Karpas-422 (cell line): ENCODE measurements around the gene OBP2A. TPM values are rescaled to one million over a fixed set of nuclear protein-coding genes. Genes with fewer than 3 reads are reported as not detected.

ENCODE experiments used
- DNase-seq: peaks from one replicate; pipeline ENCODE4 v3.0.0-alpha.2; 2015
- H2AFZ ChIP-seq: fragments of 200-600 bp; sonication (generic); 2 replicates; pipeline ENCODE4 v1.6.1; 2014; ENCODE audit warnings: antibody characterized with exemption, low read length, mixed read lengths
- H3K27ac ChIP-seq: fragments of 200-600 bp; sonication (generic); 2 replicates; pipeline ENCODE4 v1.5.1; 2014; ENCODE audit warnings: mild to moderate bottlenecking, low read length, moderate library complexity
- H3K27me3 ChIP-seq: fragments of 200-600 bp; sonication (generic); 2 replicates; pipeline ENCODE4 v1.6.1; 2014; ENCODE audit warnings: low read length, mixed read lengths
- H3K36me3 ChIP-seq: fragments of 200-600 bp; sonication (generic); 2 replicates; pipeline ENCODE4 v1.6.1; 2014; ENCODE audit warnings: low read length, mixed read lengths; ENCODE audit not compliant: insufficient read depth
- H3K4me1 ChIP-seq: fragments of 200-600 bp; sonication (generic); 2 replicates; pipeline ENCODE4 v1.6.1; 2014; ENCODE audit warnings: mild to moderate bottlenecking, low read length, mixed read lengths
- H3K4me2 ChIP-seq: fragments of 200-600 bp; sonication (generic); 2 replicates; pipeline ENCODE4 v1.6.1; 2014; ENCODE audit warnings: low read length, low read depth, mild to moderate bottlenecking; ENCODE audit not compliant: poor library complexity, severe bottlenecking
- H3K4me3 ChIP-seq: fragments of 200-600 bp; sonication (generic); 2 replicates; pipeline ENCODE4 v1.5.1; 2014; ENCODE audit warnings: mild to moderate bottlenecking, antibody characterized with exemption, low read length, mixed read lengths
- H3K79me2 ChIP-seq: fragments of 200-600 bp; sonication (generic); 2 replicates; pipeline ENCODE4 v1.6.1; 2014; ENCODE audit warnings: mild to moderate bottlenecking, low read length, mixed read lengths
- H3K9ac ChIP-seq: fragments of 200-600 bp; sonication (generic); 2 replicates; pipeline ENCODE4 v1.6.0; 2014; ENCODE audit warnings: low read length
- H3K9me2 ChIP-seq: fragments of 200-600 bp; sonication (generic), shearing (Covaris generic); replicated peaks from 2 replicates; pipeline ENCODE4 v1.6.0; 2014; ENCODE audit warnings: mild to moderate bottlenecking, low read length, moderate library complexity; ENCODE audit not compliant: insufficient read depth
- H3K9me3 ChIP-seq: fragments of 300-700, 200-600 bp; sonication (generic); 2 replicates; pipeline ENCODE4 v1.6.1; 2014; ENCODE audit warnings: low read length, mixed read lengths
- H4K20me1 ChIP-seq: fragments of 200-600 bp; sonication (generic); 2 replicates; pipeline ENCODE4 v1.6.1; 2014; ENCODE audit warnings: mild to moderate bottlenecking, antibody characterized with exemption, low read length, low read depth; ENCODE audit not compliant: insufficient read depth
- total RNA-seq: library from RNA; depleted of rRNA; stranded (reverse); fragments of >200 nt; shearing (Covaris generic); gene quantifications from 2 replicates; pipeline ENCODE4 v1.2.3, GENCODE V29; 2014; ENCODE audit warnings: low replicate concordance

The OBP2A gene
- total RNA-seq, 1 experiment from 2014 or later = not detected

DNA sequence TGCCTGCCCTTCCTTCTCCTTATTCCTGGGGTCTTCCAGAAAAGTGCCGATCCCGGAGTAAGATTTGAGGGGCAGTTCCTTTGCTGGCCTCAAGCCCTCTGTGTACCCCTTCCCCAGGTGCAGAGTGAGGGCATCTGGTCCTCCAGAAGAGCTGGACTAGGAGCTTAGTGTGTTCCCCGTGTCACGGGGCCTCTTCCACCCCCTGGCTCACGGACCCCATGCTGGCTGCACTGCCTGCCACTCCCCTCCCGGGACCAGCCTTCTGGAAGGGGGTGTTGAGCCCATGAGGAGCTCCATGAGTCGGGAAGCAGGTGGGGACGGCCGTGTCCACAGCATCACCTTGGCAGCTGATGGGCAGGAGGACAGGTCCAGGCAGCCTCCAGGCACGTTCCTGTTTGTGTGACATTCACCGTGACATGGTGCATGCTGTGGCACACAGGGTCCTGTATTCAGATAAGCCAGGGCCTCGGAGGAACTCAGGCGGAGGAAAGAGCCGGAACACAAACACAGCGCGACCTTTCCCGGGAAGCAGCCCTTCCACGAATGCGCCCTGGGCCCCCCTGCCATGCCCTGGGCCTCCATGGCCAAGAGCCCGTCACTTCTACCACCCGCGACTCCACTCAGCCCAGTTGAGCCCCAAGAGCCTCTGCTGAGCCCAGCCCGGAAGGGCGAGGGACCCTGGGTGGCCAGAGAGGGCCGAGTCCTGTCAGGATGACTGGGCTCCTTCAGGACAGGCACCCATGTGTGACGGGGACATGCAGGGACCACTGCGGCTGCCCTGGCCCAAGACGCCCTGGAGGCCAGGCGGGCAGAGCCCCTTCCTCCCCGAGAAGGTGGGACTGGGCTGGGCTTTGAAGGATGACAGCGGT lies 30.6 kb upstream of the OBP2A start:
- H3K9me3 ChIP-seq = no peaks in the 10 kb centered on the region
- H3K27me3 ChIP-seq = no peaks in the 10 kb centered on the region
- H3K4me1 ChIP-seq = no peaks in the 10 kb centered on the region
- no peaks in the 10 kb centered on the region for H3K36me3 ChIP-seq
- no peak overlapping the region for H2AFZ ChIP-seq
- H3K9me2 ChIP-seq = no peaks in the 10 kb centered on the region
- no peaks in the 10 kb centered on the region for H3K79me2 ChIP-seq
- DNase-seq = no peak
- no peak overlapping the region for H3K4me2 ChIP-seq
- no peak overlapping the region for H3K4me3 ChIP-seq
- H4K20me1 ChIP-seq = no peaks in the 10 kb centered on the region; the same call in 1 of the 2 replicates
- no peak overlapping the region for H3K9ac ChIP-seq
- H3K27ac ChIP-seq = no peak overlapping the region

DNA sequence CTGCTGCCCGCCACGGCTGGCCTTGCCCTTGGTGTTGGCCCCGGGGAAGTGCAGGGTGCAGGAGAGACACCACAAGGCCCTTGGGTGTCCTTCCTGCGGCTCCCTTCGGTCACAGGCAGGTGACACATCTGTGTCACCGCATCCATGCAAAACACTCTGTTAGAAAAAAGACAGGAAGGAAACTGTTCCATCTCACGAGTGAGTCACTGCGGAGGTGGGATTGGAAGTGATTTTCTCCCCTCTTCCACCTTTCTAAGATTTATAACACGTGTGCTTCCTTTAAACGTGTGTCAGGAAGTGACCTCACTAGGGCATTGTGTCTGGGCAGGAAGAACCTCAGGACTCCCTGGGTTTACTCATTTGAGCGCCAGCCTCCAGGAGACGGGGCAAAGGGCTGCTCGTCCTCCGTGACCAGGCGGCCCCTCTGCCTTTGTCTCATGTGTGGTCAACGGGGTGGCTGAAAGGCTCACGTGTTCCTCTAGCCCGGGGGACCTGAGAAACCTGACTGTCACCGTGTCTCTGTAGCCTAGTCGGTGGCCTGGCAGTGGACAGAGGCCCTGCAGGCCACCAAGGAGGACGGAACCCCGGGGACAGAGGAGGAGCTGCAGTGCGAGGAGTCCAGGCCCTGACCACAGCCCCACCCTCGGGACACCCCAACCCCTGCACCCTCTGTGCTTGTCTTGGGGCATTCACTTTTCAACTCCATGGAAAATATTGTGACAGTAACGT lies 29.6 kb upstream of the OBP2A start:
- Histone ChIP-seq H3K4me3 (no peak overlapping the region), H4K20me1 (no peaks in the 10 kb centered on the region; the same call in 1 of the 2 replicates), H3K9me3 (no peaks in the 10 kb centered on the region), H3K9ac (no peak overlapping the region), H2AFZ (no peak overlapping the region), H3K27me3 (no peaks in the 10 kb centered on the region), H3K9me2 (no peaks in the 10 kb centered on the region), H3K4me1 (no peaks in the 10 kb centered on the region), H3K27ac (no peak overlapping the region), H3K79me2 (no peaks in the 10 kb centered on the region), H3K36me3 (no peaks in the 10 kb centered on the region), H3K4me2 (no peak overlapping the region)
- no peak for DNase-seq

DNA sequence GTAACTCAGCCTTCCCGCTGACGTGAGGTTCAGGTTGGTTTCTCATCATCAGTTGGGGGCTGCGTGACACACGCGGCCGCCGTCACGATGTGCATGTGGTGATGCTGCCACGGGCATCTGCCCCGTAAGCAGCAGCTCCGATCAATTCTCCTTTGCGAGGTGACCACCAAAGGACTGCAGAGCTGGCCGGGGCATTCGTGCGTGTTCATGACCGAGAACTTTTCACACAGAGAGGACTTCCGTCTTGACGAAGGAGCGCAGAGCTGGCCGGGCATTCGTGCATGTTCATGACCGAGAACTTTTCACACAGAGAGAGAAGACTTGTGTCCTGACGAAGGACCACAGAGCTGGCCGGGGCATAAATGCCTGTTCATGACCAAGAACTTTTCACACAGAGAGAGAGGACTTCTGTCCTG lies 28.5 kb upstream of the OBP2A start:
- DNase-seq = no peak
- Histone ChIP-seq H3K9me2 (no peaks in the 10 kb centered on the region), H3K36me3 (no peaks in the 10 kb centered on the region), H3K27ac (no peak overlapping the region), H3K27me3 (no peaks in the 10 kb centered on the region), H3K9ac (no peak overlapping the region), H3K4me2 (no peak overlapping the region), H3K79me2 (no peaks in the 10 kb centered on the region), H3K4me3 (no peak overlapping the region), H4K20me1 (no peaks in the 10 kb centered on the region; the same call in 1 of the 2 replicates), H2AFZ (no peak overlapping the region), H3K9me3 (no peaks in the 10 kb centered on the region), H3K4me1 (no peaks in the 10 kb centered on the region)

DNA sequence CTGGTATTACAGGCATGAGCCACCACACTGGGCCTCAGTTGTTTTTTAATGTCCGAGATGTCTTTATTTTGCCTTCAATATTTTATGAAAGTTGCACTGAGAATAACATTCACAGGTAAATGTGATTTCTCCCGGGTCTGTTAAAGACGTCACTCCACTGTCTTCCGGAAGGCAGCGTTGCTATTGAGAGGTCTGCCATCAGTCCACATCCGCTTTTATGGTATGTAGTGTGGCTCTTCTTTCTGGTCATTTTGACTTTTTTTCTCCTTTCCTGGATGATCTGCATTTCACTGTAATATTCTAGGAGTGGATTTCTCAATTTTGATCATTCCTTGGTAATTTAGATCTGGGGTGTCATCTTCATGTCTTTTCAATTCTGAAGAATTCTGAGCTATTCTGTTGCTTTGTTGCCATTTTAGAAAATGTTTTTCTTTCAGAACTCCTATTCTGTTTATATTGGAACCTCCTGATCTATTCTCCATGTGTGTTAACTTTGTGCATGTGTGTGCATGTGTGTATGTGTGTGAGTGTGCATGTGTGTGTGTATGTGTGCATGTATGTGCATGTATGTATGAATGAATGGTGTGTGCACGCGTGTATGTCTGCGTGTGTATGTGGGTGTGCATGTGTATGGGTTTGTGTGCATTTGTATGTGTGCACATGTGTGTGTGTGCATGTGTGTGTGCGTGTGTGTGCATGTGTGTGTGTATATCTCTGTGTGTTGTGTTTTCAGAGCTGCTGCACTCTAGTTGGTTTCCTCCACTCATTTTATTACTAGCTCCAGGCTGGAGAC lies 26.6 kb upstream of the OBP2A start:
- no peaks in the 10 kb centered on the region for H3K9me3 ChIP-seq
- DNase-seq = no peak
- no peaks in the 10 kb centered on the region; the same call in 1 of the 2 replicates for H4K20me1 ChIP-seq
- no peak overlapping the region for H3K4me3 ChIP-seq
- H3K79me2 ChIP-seq = no peaks in the 10 kb centered on the region
- no peak overlapping the region for H2AFZ ChIP-seq
- H3K4me1 ChIP-seq = no peaks in the 10 kb centered on the region
- H3K9ac ChIP-seq = no peak overlapping the region
- H3K27me3 ChIP-seq = no peaks in the 10 kb centered on the region
- no peaks in the 10 kb centered on the region for H3K36me3 ChIP-seq
- no peak overlapping the region for H3K4me2 ChIP-seq
- no peaks in the 10 kb centered on the region for H3K9me2 ChIP-seq
- no peak overlapping the region for H3K27ac ChIP-seq

DNA sequence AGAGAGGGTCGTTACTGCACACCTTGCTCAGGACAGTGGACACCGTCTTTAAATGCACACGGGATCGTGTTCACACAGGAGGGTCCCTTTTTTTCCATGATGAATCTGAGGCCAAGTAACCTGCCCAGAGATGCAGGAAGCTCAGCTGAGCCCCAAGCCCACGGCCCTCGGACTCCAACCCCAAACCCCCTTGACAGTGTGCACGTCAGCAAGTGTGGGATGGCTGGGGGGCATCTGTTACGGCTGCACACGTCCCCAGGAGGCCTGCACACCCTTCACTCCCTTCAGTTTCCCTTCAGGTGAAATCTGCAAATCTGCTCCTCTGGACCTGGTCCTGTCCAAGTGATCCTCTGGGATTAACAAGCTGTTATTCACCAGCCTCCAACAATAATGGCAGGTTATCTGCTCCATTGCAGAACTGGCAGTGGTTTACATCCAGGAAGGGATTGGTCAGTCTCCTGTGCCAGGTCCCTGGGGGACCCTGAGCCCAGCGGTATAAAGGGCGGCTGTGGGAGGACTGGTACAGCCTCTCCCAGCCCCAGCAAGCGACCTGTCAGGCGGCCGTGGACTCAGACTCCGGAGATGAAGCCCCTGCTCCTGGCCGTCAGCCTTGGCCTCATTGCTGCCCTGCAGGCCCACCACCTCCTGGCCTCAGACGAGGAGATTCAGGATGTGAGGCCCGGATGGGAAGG lies 24.9 kb upstream of the OBP2A start, which contains the start of gene LCN1:
Gene LCN1, plus strand, starts transcription at position 525 of the 692 bp plus-strand sequence. Its CDS starts 58 bp downstream, at position 583.
- DNase-seq = no peak
- H3K27me3 ChIP-seq = no peaks in the 10 kb centered on the region

DNA sequence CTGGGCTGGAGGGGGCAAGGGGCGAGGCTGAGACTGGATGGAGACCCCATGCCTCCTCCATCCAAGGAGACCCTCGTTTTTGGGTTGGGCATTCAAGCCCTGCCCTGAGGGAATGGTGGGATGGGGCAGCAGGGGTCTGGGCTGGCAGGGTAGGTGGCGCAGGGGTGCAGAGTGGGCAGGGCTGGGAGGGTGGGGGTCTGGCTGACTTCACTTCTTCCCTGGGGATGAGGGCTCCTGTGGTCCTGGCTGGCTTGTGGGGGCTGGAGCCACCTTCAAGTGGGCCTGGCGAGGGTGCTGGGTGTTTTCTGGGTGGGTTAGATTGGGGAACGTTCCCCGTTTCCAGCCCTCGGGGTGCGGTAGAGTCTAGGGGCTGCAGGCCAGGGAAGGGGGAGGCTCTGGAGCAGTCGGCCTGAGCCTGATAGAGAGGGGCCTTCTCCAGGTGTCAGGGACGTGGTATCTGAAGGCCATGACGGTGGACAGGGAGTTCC lies 24.3 kb upstream of the OBP2A start:
- Histone ChIP-seq H3K9me3 (no peaks in the 10 kb centered on the region), H3K27me3 (no peaks in the 10 kb centered on the region), H3K79me2 (no peaks in the 10 kb centered on the region), H3K36me3 (no peaks in the 10 kb centered on the region), H3K4me2 (no peak overlapping the region), H3K27ac (no peak overlapping the region), H3K9ac (no peak overlapping the region), H3K9me2 (no peaks in the 10 kb centered on the region), H3K4me1 (no peaks in the 10 kb centered on the region), H2AFZ (no peak overlapping the region), H4K20me1 (no peaks in the 10 kb centered on the region), H3K4me3 (no peak overlapping the region)
- DNase-seq = no peak

More for the DNA sequence above, 24.9 kb upstream of the OBP2A start, which contains the start of gene LCN1:
- Histone ChIP-seq H3K4me1 (no peaks in the 10 kb centered on the region), H3K4me3 (no peak within 1 kb of the TSS), H3K4me2 (no peak within 1 kb of the TSS), H3K27ac (no peak within 1 kb of the TSS), H3K9me3 (no peaks in the 10 kb centered on the region), H3K36me3 (no peaks in the 10 kb centered on the region), H3K9me2 (no peaks in the 10 kb centered on the region), H3K9ac (no peak within 1 kb of the TSS), H3K79me2 (no peaks in the 10 kb centered on the region), H4K20me1 (no peaks in the 10 kb centered on the region), H2AFZ (no peak within 1 kb of the TSS)

DNA sequence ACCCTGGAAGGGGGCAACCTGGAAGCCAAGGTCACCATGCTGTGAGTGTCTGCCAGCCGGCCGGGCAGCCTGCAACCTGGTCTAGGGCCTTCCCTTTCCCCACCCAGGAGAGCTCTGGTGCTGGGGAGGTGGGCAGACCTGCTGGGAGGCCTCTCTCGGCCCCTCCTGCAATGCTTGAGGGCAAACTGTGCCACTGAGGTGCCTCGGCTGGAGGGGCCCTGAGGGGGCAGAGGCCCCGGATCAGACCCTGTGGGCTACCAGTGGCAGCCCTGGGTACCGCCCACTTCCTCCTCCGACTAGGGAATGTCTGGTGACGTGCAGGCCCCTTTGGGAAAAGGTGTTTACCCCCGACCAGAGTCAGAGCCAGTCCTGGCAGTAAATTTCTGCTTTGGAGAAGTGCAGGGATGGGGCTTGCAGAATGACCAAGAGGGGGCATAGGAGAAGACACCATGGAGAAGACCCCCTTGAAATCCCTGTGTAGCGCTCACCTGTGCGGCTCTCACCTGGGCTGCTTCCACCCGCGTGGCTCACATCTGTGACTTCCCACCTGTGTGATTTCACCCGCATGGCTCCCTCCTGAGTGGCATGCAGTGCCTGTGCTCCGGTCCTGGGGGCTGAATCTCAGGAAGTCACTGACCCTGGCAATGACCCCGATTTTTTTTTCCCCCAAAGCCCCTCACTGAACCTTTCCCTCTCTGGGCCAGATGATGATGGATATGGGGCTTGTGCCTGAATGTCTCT lies 23.6 kb upstream of the OBP2A start:
- DNase-seq = no peak
- Histone ChIP-seq H4K20me1 (no peaks in the 10 kb centered on the region), H3K4me2 (no peak overlapping the region), H3K79me2 (no peaks in the 10 kb centered on the region), H3K9ac (no peak overlapping the region), H3K27ac (no peak overlapping the region), H3K36me3 (no peaks in the 10 kb centered on the region), H3K27me3 (no peaks in the 10 kb centered on the region), H3K9me2 (no peaks in the 10 kb centered on the region), H2AFZ (no peak overlapping the region), H3K4me3 (no peak overlapping the region), H3K9me3 (no peaks in the 10 kb centered on the region), H3K4me1 (no peaks in the 10 kb centered on the region)
